GM18507 (cell line): Measurements from ENCODE around the gene DUSP22.

Experiments
- DNase-seq: peaks from one replicate; pipeline ENCODE4 v3.0.0; 2011; ENCODE audit warnings: low read depth; ENCODE audit not compliant: insufficient read length; ENCODE audit errors: extremely low spot score
- FAIRE-seq: peaks from 2 replicates; lab custom pipeline; 2011; peaks lifted over from hg19 to GRCh38; lab: Jason Lieb, UNC

Gene DUSP22

DNA sequence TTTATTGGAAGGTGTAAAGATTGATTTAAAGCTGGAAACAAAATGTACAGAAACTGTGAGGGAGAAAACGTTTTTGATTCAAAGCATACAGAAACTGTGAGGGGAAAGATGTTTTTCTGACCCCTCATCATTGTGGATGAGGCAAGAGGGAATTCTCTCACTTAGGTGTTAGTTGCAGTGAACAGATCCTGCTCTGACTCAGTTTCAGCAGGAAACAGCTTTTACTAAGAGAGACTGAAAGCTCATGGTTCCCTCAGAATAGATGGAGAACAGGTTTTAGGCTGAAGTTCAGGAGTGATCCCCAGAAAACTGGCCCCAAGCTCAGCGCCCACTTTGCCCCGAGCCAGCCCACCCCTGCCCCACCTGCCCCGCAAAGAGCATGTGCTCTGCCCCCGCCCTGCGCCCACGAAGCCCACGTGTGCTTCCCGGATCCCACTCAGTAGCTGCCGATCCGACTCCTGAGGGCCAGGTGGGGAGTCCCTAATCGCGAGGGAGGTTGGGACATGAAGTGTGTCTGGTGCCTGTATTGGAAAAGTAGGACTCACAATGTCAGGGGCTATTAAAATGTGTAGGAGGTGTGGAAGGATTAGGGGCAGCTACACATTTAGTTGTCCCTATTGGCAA, 41.2 kb downstream of the DUSP22 start:
- DNase-seq (no peak), FAIRE-seq (no peak)

DNA sequence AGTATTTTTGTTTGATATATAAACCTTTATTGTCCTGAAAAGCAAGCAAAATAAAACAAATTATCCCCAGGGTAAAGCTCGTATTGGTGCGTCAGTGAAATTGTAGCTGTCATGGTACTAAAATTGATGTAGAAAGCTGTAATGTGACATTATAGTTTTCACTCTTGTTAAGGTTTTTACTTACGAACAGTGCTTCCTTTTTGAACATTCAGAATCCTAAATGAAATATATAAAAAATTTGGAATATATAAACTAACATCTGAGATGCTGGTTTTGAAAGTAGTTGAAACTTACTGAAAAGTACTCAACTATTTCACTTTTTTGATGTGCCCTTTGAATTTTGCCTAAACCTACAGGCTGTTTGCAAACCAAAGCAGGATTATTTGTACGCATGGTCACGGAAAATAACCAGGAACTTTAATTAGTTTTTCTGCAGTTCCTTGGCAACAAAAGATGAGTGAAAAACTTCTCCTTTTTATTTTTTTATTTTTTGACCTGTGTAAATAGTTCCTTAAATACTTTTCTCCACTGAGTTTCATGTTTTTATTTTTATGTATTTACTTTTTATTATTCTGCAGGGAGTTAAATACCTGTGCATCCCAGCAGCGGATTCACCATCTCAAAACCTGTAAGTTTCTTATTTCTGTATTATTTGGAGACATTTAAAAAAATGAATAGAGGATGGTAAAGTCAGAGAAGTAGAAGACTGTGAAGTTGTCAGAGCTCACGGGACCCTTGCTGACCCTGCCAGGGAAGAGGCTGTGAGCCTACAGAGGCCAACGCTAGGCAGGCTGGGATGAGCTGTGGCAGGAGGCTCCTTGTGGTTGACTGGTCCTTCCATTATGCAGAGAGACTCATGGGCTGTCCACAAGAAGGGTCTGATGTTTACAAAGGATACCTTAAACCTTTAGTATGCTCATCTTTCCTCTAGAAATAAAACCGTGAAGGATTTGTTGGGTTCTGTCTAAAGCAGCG, 42.5 kb downstream of the DUSP22 start:
- FAIRE-seq: no peak
- no peak for DNase-seq

DNA sequence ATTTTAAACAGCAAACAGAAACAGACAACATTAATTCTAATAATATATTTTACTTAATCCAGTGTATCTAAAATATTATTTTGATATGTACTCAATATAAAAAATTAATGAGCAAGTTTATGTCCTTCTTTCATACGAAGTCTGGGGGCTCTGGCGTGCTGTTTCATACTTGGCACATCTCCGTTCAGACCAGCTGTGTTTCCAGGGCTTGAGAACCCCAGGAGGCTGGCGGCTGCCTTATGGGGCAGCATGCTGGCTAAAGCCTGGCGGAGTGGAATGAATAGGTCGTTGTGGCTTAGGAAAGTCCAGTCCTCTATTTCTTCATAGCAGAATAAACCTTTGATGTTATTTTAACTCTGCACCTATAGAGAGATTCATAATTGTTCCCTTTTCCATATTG, 43.3 kb downstream of the DUSP22 start:
- DNase-seq (no peak), FAIRE-seq (no peak)

DNA sequence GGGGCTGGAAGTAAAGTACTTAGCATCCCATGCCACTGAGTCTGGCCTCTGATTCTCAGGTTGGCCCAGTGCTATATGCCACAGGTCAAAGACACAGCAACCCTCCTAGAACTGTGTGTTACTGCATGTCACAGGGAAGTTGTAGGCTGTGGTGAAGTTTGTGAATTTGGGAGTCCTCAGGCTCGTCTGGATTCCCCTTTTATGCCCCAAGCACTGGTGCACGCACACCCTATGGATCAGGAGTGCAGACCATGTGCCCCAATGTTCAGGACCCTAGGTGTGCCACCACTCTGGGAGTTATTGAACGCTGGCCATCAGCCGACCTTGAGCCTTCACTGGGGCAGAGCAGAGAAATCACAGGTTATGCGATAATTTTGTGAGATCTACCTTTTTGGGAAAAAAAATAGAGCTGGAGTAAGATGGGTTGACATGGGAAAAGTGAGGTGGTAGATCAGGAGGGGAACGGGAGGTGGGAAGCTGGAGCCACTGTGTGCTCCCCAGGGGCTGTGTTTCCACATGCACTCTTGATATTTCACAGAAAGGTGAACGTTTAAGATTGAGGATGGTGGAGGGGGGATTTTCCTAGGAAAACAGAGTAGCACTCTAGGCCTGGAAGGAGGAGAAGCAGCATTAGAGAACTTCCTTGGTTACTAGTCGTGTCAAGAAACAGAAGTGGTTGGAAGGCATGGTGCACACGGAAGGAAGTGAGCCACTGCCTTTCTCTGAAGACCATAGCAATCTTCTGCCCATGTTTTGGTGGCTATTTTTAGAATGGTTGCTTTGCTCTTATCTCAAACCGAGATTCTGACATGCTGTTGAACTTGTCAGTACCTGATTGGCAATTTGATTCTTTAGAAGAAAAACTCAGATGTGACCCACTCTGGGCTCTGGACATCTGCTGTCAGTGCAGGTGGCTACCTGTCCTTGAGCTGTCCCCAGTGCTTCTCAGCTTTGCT, 44.1 kb downstream of the DUSP22 start:
- no peak for DNase-seq
- FAIRE-seq: peak; percentile 84

DNA sequence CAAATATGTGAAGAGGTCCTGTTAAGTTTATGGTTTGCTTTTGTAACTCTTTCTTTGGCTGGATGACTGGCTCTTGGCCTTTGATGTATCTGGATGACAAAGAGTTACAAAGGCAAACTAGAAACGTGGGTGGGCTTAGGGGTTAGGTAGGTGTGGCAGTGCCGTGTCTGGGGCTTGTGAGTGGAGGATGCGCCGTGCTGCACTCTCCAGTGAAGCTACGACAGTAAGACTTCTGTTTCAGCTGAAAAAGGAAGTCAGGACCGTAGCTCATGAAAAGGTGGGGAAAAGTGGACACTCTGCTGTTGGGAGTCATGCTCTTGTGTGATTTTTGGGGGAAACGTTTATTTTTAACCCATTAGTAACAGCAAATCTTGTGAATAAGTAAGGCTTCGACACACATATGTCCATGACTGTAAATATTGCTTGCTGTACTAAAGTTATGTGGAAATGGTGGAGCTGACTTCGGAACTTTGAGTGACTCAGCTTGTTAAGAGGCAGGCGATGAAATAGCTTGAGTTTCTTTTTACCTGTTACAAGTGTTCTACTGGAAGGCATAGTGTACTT, 45.6 kb downstream of the DUSP22 start:
- DNase-seq: no peak
- FAIRE-seq: no peak

DNA sequence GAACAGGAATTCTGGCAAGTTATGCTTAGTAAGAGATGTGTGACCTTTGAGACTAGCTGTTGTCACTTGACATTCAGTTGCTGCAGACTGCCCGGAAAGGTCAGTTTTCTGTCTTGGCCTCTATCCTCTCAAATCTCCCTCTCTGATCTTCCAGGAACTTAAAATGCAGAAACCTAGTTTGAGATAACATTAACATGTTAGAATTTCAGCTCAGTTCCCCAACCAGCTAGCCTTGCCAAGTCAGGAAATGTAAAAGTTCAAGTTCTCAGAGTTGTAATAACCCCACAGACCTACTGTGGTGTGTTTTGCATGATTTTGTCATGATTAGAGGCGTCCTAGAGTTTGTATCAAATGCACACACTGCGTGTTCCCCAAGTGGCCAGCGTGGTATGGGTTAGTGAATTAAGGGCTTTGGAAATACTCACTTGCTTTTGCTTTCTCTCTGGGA, 46.6 kb downstream of the DUSP22 start:
- FAIRE-seq: no peak
- DNase-seq: no peak

DNA sequence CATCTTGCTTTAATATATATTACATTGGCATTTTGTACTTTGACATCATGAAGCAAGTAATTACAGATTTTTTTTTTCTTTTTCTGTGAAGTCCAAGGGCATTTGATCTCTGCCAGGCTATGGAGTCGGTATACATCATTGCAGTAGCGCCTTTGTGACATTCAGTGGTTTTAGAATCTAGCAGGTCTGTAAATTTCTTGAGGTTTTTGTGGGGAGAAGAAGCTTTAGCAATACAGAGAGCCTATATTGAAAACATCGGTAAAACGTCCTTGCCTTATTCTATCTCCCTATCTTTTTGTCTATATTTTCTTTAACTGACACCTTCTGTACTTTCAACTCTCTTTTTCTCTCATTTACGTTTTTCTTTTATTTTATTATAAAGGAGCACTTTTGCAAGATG, 47.2 kb downstream of the DUSP22 start:
- no peak for FAIRE-seq
- no peak for DNase-seq

DNA sequence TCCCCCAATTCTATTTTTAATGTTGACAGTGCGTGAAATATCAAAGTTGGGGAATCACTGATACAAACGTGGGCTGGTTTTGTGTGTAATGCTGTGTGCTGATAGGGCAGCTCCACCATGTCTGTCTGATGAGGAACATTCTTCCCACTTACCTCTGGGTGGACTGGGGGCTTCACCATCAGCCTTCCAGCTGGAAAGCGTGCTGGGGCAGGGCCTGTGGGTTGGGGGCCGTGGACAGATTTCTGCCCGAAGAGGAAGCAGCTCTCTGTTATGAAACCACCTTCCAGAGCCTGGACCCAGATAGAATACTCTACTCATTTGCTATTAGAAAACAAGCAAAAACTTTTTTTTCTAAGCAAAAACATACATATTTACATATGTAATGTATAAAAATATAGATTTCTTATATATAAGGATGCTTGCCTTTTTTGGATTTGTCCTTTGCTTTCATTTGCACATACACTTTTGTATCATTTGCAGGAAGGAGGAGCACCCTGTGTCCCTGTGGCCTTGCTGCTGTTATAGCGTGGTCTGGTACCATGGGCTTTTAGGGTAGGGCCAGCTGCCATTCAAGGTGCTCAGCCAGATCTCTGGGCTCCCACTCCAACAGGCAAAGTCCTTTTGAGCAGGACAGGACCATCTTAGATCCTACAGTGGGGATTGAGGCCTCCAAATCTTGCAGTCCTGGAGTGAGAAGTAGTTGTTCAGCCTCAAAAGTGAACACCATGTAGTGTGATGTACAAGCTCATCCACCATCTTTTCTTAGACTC, 48.1 kb downstream of the DUSP22 start:
- no peak for FAIRE-seq
- DNase-seq: no peak

DNA sequence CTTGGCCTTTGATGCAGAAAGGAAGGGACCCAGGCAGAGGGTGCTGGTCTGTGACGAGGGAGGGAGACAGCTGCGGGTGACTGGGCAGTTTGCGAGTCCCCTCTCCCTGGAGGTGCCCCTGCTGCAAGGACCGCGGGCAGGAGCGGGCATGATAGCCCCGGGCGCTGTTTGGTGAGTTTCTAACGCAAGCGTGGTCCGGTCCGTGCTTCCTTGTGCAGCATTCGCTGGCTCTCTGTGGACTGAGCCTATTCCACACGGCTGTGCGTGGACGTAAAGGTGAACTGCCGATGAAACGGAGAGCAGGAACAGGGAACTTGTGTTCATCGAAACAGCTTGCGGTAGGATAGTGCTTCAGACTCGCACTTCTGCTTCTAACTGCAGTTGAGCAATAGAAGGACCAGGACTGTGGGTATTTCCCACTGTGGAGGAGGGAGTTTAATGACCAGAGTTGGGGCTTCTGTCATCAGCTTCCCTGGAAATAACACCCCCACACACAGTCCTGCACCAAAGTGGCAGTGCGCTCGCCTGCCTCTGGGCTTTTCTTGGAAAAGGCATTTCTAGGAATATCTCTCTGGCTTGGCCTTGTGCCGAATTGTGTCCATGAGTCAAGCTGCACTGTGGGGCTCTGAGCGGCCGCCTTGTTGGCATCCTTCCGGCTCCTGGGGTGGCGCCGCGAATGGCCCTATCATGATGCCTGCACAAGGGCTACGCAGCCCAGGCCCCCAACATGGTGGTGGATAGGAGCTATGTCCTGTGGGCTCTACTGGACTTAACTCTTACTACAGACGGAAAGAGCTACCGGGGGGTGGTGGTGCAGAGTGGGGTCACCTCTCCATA, 48.9 kb downstream of the DUSP22 start:
- FAIRE-seq: peak; percentile 68
- DNase-seq: no peak

DNA sequence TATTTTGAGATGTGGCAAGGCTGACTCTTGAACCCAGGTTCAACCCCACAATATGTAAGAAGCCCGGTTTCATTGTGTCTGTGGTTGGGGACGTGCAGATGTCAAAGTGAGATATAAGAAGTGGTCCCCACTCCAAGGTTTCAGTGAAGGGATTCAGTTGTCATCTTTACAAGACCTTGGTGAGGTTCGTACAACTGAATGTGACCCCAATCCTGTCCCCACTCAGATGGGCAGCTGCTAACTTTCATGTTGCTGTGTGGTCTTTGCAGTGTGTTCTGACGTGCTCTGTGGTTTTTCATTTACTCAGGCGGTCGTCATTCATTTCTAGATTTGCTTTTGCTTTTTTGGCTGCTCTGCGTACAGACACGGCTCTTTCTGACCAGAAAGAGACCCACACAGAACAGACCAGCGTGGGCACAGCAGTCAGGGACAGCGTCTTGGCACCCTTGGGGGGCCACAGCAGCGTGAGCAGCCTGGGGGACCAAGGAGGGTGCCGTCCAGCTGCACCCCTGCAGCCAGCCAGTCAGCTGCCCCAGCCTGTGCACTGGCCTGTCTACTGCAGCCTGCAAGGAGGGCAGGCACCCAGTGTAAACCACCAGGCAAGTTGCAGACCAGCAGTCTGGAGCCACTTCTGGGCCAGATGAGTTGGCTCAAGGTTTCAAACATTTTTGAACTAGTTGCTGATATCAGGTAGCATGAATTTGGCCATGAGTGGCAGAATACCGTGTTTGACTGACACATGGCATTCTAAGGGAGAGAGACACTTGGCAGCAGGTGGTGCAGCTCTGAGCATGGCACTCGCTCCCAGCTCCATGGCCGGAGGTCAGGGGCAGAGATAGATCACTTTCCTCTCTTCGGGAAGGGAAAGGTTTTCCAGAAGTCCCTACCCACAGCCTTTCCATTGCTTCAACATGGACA, 49.9 kb downstream of the DUSP22 start:
- peak; percentile 64 for FAIRE-seq
- DNase-seq: no peak

DNA sequence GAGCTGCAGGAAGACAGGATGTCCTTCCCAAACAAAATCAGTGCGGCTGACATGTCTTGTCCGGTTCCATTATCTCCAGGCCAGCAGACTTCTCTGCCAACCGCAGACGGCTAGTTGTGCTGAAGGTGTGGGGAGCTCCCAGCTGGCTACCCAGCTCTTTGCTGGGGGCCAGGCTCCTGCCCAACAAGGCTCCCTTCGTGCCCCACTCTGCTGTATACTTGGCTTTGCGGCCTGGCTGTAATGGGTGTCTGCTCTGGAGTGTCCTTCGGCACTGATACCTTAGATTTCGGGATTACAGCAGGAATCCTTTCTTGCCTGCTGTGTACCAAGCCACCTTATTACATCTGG, 50.5 kb downstream of the DUSP22 start:
- no peak for FAIRE-seq
- no peak for DNase-seq

DNA sequence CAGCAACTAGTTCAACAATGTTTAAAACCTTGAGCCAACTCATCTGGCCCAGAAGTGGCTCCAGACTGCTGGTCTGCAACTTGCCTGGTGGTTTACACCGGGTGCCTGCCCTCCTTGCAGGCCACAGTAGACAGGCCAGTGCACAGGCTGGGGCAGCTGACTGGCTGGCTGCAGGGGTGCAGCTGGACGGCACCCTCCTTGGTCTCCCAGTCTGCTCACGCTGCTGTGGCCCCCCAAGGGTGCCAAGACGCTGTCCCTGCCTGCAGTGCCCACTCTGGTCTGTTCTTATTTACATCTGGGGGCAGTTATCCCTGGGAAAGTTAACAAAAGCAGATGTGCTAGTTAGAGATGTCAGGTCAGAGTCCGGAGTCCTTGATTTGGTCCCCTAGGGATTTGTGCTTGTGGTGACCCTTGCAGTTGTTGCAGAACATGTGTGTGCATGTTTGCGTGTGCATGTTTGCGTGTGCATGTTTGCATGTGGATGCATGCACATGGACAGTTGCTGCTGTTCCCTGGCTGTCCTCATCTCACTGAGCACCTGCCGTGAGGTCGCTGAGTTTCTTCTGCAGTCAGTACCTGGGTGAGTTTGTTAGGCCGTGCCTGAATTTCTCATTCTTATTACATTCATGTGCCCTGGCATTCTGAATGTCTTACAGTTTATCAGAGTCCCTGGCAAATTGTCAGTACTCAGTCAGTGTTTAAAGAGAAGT, 51.1 kb downstream of the DUSP22 start:
- DNase-seq (no peak), FAIRE-seq (no peak)

DNA sequence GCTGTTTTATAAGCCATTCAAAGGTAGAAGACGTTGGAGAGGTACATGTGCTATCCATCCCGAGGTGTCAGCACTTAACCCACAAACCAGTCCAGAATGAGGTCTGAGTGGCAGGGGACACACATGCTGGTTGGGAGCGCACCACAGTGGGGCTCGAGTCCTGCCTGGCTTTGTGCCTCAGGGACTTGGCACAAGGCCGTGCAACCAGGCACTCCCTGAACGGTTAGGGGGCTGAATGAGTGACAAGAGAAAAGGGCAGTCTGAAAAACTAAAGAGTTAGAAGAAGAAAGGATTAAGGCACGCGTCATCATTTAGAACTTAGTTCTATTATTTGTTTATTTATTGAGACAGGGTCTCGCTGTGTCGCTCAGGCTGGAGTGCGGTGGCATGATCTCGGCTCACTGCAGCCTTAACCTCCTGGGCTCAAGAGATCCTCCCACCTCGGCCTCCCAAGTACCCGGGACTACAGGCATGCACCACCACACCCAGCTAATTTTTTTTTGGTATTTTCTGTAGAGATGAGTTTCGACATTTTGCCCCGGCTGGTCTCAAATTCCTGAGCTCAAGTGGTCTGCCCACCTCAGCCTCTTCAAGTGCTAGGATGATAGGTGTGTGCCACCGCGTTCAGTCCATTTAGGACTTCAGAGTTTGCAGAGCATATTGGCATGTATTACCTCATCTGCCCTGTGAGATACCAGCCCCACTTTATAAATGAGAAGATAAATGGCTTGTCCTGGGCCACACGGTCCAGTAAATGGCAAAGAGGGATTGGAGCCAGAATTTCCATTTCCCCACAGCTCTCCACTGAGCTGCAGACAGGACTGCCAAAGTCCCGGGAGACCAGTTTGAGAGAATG, 51.9 kb downstream of the DUSP22 start:
- FAIRE-seq: no peak
- no peak for DNase-seq

DNA sequence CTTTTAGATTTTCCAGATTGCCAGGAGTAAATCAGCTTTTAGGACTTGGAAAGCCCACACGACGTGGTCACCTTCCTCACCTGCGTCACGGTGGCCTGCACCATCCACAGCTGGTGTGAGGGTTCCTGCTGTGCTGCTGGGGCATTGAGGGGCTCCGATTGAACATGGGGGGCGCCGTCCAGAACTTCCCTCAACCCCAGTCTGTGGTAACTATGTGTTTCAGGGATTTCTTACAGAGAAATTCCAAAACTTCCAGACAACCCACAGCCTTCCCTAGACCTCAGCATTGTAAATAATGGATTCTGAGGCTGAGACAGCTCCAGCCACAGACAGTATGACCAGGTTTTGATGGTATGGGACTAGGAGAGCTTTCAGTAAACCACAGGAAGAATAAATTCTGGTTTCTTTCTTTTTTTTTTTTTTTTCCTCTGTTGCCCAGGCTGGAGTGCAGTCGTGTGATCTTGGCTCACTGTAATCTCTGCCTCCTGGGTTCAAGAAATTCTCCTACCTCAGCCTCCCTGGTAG, 52.6 kb downstream of the DUSP22 start:
- FAIRE-seq: no peak
- no peak for DNase-seq

DNA sequence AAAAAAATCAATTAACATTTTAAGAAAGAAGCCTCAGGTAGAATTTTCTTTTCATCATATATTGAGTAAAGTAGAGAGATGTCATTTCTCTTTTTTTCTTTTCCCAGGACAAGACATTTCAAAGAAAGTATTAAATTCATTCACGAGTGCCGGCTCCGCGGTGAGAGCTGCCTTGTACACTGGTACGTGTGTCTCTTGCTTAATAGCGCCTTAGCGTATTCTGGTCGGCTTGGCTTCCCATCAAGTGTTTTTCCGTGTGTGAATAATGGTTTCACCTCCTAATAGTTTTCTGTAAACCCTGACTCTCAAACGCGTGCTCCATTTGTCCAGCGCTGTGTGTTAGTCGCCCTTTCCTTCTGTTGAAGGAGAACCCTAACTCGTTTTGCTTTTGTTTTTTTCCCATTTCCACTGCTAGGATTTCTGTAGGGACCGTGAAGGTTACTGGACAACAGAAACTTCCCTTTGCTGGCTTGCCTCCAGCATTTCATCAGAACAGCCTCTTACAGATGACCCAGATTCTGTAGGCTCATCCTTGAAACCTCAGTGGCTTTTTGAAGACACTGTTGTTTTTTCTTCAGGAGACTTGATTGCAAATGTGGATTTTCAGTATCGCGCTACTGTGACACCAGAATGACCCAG, 53.6 kb downstream of the DUSP22 start:
- no peak for DNase-seq
- peak; percentile 12 for FAIRE-seq
